ENCODE results near the gene OR9Q1. TPM values are rescaled to one million over a fixed set of nuclear protein-coding genes. Genes with fewer than 3 reads are reported as not detected.

OR9Q1 gene
- total RNA-seq, 1 experiment from 2014 or later, result not detected

DNA sequence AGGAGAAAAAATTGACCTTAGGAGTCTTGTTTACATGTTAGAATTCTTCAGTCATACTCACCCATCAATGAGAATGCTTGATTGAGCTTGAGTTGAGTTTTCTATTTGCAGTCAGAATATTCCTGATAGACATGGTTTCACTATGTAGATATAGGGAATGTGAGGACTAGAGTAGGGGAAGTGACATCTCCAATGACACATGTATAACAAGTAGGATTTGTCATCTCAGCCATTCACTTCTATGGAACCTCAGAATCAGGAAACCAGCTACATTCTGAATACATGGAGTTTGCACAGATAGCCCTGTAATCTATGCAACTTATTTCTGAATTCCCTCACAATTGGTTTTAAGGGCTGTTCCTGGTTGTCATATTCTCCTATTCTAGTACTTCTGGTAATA lies 20.1 kb upstream of the OR9Q1 start:
- Histone ChIP-seq H3K27ac (no peak overlapping the region), H3K36me3 (no peaks in the 10 kb centered on the region), H3K4me1 (replicated peaks) (0 out of 2 replicates have a peak, but pooled peaks cover 7% of the 10 kb centered on the region), H3K4me3 (no peak overlapping the region), H3K27me3 (replicated peaks) (no peaks in the 10 kb centered on the region), H3K9me3 (replicated peaks) (no peaks in the 10 kb centered on the region)
- no peak for DNase-seq (ENCODE audit: low read depth in 1 of 2, low spot score in 2 of 2)

DNA sequence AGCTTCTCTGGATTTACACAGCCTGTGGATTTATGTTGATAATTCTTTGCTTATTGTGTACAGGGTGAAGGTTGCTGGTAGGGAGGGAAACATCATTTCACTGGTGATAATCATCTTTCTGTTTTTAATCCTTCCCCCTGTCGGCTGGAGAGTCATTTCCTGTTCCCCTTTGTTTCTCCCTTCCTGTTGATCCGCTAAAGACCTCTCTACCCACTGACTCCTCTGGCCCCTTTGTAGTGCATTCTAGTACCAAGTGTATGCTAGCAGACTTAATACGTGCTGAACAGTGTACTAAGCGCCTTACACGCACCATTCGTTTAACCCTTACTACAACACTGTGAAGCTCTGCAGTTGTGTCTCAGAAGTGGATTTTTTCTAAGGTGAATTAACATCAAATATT lies 19.0 kb upstream of the OR9Q1 start:
- H3K4me1 ChIP-seq (replicated peaks), result 0 out of 2 replicates have a peak, but pooled peaks cover 7% of the 10 kb centered on the region
- DNase-seq (ENCODE audit: low read depth in 1 of 2, low spot score in 2 of 2), result no peak
- H3K27ac ChIP-seq, result no peak overlapping the region
- no peak overlapping the region for H3K4me3 ChIP-seq
- no peaks in the 10 kb centered on the region for H3K27me3 ChIP-seq (replicated peaks)
- H3K9me3 ChIP-seq (replicated peaks), result no peaks in the 10 kb centered on the region
- no peaks in the 10 kb centered on the region for H3K36me3 ChIP-seq

DNA sequence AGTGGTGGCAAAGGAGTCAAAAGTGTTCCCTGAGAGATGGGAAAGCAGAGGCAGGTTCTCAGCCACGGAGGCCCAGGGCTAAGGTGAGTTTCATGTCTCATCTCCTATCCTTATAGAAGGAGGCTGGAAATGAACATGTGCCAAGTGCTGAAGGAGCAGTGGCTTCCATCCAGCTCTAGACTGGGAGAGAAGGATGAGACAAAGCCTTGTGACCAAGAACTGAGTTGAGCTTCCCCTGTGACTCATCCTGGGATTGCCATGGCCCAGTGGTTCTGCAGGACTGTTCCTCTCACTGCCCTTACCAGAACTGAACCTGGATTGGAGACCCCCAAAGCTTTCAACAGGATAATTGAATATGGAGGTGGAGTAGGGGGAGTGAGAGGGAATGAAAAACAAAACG lies 16.7 kb upstream of the OR9Q1 start:
- Histone ChIP-seq H3K4me1 (replicated peaks) (0 out of 2 replicates have a peak, but pooled peaks cover 7% of the 10 kb centered on the region), H3K4me3 (no peak overlapping the region), H3K27me3 (replicated peaks) (no peaks in the 10 kb centered on the region), H3K27ac (no peak overlapping the region), H3K36me3 (no peaks in the 10 kb centered on the region), H3K9me3 (replicated peaks) (no peaks in the 10 kb centered on the region)
- DNase-seq (ENCODE audit: low read depth in 1 of 2, low spot score in 2 of 2), result no peak

DNA sequence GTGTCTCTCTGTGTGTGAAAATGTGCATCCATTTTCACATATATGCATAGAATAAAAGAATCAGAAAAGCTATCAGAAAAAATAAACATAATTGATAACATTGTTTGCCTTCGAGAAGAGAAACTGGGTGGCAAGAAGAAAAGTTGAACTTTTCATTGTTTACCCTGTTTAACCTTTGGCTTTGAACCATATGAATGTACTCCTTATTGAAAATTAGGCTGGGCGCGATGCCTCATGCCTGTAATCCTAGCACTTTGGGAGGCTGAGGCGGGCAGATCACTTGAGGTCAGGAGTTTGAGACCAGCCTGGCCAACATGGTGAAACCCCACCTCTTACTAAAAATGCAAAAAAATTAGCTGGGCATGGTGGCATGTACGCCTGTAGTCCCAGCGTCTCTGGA lies 11.9 kb upstream of the OR9Q1 start:
- H3K9me3 ChIP-seq (replicated peaks), result no peaks in the 10 kb centered on the region
- no peak overlapping the region for H3K4me3 ChIP-seq
- DNase-seq (ENCODE audit: low read depth in 1 of 2, low spot score in 2 of 2), result no peak
- no peak overlapping the region for H3K27ac ChIP-seq
- no peaks in the 10 kb centered on the region for H3K36me3 ChIP-seq
- no peaks in the 10 kb centered on the region for H3K4me1 ChIP-seq (replicated peaks)
- H3K27me3 ChIP-seq (replicated peaks), result no peaks in the 10 kb centered on the region

DNA sequence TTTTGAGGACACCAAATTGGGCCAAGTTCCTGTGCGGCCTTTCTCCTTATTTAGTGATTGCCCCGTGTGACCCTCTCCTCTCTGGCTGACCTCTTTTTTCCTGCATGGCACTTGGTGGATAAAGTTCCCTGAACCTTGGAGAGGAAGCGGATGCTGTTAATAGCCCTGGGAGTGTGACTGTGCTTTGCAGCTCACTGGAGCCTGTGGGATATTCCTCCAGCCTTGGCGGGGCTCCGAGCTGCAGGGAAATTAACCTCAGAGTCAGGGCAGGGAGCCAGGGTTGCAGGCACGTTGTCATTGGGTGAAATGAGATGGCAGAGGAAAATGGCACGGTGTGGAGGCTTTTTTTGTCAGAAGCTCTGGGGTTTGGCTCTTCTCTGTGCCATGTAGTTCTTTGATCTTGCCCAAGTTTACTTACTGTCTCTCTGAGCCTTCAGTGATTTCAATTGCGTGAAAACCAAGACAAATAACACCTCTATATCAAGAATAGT lies 965 bp downstream of the OR9Q1 start:
- Histone ChIP-seq H3K4me1 (replicated peaks) (peaks cover 13% of the 10 kb centered on the region; the same call in 1 of the 2 replicates), H3K9me3 (replicated peaks) (no peaks in the 10 kb centered on the region), H3K27me3 (replicated peaks) (no peaks in the 10 kb centered on the region), H3K4me3 (no peak overlapping the region), H3K27ac (no peak overlapping the region), H3K36me3 (no peaks in the 10 kb centered on the region)
- DNase-seq (ENCODE audit: low read depth in 1 of 2, low spot score in 2 of 2), result no peak

DNA sequence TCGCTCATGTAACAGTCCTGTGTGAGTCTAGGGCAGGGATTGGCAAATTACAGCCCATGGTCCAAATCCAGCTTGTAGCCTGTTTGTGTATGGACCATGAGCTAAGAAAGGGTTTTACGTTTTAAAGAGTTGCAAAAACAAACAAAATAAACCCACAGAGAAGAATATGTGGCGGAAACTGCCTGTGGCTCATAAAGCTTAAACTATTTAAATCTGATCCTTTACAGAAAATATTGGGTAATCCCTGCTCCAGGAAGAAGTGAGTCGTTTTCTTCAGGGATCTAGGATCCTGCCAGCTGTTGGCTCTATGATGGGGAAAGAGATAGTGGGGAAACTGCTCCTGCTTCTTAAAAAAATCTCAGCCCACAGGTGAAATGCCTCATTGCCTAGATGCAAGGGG lies 3.7 kb downstream of the OR9Q1 start:
- H3K9me3 ChIP-seq (replicated peaks), result no peaks in the 10 kb centered on the region
- DNase-seq (ENCODE audit: low read depth in 1 of 2, low spot score in 2 of 2), result peak in 1 of 2 experiments; percentile 17
- no peaks in the 10 kb centered on the region for H3K36me3 ChIP-seq
- no peak overlapping the region for H3K4me3 ChIP-seq
- no peaks in the 10 kb centered on the region for H3K27me3 ChIP-seq (replicated peaks)
- H3K27ac ChIP-seq, result no peak overlapping the region
- peaks cover 13% of the 10 kb centered on the region; the same call in 1 of the 2 replicates for H3K4me1 ChIP-seq (replicated peaks)

DNA sequence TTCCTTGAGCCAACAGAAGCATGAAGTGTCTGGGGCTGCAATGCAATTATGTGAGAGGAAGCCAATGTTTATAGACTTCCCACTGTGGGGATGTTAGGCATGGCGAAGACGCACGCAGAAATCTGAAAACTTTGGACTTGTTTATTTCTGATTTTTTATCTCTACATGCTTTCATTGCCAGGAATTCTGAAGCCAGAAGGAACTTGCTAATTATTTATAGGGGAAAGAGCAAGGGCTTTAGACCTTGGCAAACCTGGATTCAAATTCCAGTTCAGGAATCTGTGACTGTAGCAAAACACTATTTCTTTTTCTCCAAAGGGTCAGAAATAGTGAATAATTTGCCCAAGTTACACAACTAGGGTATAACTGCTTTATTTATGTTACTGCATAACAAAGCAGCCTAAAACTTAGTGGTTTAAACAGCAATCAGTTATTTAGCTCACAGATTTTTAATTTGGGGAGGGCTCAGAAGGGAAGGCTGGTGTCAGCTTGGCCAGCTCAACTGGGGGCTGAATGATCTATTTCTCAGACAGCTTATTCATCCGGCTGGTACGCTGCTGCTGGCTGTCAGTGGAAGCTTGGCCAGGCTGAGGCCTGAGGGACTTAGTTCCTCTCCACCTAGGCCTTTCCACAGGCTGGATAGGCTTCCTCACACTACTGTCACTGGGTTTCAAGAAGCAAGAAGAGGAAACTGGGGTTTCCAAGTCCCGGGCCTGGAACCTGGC lies 5.2 kb downstream of the OR9Q1 start:
- H3K36me3 ChIP-seq, result no peaks in the 10 kb centered on the region
- peak in 1 of 2 experiments; percentile 25 for DNase-seq (ENCODE audit: low read depth in 1 of 2, low spot score in 2 of 2)

DNA sequence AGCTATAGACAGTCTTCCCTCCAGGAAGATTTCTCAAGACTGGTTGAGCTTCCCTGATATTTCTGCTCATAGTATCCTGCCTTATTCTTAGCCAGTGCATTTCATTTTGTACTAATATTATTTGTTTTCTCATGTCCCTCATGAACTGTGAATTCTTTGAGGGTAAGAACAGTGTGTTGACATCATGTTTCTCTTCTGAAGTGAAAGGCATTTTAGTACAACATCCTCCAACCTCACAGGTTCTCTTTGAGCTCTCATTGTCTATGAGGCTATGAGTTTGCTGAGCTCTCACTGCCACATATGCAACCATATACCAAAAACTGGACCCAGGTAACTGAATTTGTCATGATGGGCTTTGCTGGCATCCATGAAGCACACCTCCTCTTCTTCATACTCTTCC lies 7.0 kb downstream of the OR9Q1 start, which contains the start of gene OR6Q1:
Gene OR6Q1, plus strand, starts transcription at position 301 of the 400 bp plus-strand sequence. Its CDS starts 0 bp downstream, at position 301.
- no peaks in the 10 kb centered on the region for H3K27me3 ChIP-seq (replicated peaks)
- H3K36me3 ChIP-seq, result no peaks in the 10 kb centered on the region
- no peak within 1 kb of the TSS for H3K4me3 ChIP-seq
- DNase-seq (ENCODE audit: low read depth in 1 of 2, low spot score in 2 of 2), result no peak
- H3K27ac ChIP-seq, result no peak within 1 kb of the TSS
- H3K9me3 ChIP-seq (replicated peaks), result no peaks in the 10 kb centered on the region
- H3K4me1 ChIP-seq (replicated peaks), result peaks cover 13% of the 10 kb centered on the region; the same call in 1 of the 2 replicates

More for the DNA sequence above, 5.2 kb downstream of the OR9Q1 start:
- H3K27ac ChIP-seq, result 0 out of 2 replicates have a peak overlapping the region, but pooled peaks have one; percentile 16
- peaks cover 13% of the 10 kb centered on the region; the same call in 1 of the 2 replicates for H3K4me1 ChIP-seq (replicated peaks)
- no peak overlapping the region for H3K4me3 ChIP-seq
- H3K9me3 ChIP-seq (replicated peaks), result no peaks in the 10 kb centered on the region
- no peaks in the 10 kb centered on the region for H3K27me3 ChIP-seq (replicated peaks)

DNA sequence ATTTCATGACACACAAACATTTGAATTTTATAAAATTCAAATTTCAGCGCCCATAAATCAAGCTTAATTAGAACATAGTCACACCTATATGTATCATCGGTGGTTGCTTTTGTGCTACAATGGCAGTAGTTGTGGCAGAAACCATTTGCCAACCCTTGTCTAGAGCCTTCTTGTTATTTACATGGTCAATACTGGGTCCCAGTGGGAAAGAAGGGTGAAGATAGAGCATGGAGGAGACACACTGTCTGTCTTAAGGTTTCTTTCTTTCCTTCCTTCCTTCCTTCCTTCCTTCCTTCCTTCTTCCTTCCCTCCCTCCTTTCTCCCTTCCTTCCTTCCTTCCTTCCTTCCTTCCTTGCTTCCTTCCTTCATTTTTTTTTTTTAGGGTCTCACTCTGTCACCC lies 10.8 kb downstream of the OR9Q1 start:
- Histone ChIP-seq H3K4me1 (replicated peaks) (no peaks in the 10 kb centered on the region), H3K27ac (no peak overlapping the region), H3K4me3 (no peak overlapping the region), H3K9me3 (replicated peaks) (no peaks in the 10 kb centered on the region; the same call in 1 of the 2 replicates), H3K27me3 (replicated peaks) (no peaks in the 10 kb centered on the region), H3K36me3 (no peaks in the 10 kb centered on the region)
- DNase-seq (ENCODE audit: low read depth in 1 of 2, low spot score in 2 of 2), result no peak

DNA sequence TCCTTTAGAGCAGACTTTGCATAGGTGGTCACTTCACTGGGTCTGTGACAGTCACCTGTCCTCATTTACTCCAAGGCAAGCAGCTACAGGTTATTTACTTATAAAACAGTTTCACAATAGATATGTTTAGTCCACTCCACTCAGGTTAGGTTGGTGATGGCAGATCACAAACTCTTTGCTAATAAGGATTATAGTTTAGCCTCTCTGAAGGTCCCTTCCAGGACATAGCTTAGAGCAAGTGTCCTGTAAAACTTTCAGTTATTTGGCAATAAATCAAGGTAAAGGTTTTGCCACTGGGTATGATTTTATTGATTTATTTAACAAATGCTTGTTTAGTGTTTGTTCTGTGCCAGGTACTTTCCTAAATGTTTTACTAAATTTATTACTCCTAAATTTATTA lies 15.9 kb downstream of the OR9Q1 start:
- no peaks in the 10 kb centered on the region for H3K36me3 ChIP-seq
- no peaks in the 10 kb centered on the region for H3K4me1 ChIP-seq (replicated peaks)
- H3K27me3 ChIP-seq (replicated peaks), result no peaks in the 10 kb centered on the region
- no peaks in the 10 kb centered on the region; the same call in 1 of the 2 replicates for H3K9me3 ChIP-seq (replicated peaks)
- no peak overlapping the region for H3K4me3 ChIP-seq
- no peak for DNase-seq (ENCODE audit: low read depth in 1 of 2, low spot score in 2 of 2)
- no peak overlapping the region for H3K27ac ChIP-seq

DNA sequence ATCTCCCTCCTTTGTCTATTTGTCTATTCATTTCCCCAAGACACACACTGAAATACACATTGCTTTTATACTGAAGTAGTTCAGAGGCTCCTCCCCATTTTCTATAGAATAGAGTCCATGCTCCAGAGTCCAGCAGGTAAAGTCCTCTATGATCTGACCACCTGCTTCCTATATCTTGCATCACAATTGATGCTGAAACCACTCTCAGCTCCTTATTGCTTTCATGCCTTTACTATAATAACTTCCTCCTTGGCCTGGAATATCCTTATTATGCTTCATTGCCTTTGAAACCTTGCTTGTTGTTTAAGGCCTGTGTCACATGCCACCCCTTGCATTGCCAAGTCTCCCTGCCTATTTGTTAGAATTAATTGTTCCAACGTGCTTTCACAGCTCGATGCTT lies 19.7 kb downstream of the OR9Q1 start:
- Histone ChIP-seq H3K36me3 (no peaks in the 10 kb centered on the region), H3K27ac (no peak overlapping the region), H3K27me3 (replicated peaks) (no peaks in the 10 kb centered on the region)

DNA sequence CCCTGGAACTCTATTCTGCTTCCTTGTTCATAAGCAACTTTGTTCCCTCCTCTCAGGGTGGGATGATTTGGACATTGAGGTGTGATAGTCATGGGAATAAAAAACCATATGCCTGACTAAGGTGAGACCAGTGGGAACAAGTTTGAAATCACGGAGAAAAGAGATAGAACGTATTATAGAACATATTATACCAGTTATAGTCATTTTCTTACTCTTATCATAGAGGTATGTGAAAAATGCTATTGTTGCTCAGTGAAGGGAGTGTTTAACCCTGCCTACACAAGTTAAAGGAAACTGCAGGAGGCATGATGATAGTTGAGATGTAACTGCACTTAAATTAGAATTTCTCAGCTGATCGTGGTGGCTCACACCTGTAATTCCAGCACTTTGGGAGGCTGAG lies 22.6 kb downstream of the OR9Q1 start:
- DNase-seq (ENCODE audit: low read depth in 1 of 2, low spot score in 2 of 2), result no peak
- no peaks in the 10 kb centered on the region for H3K36me3 ChIP-seq
- H3K27me3 ChIP-seq (replicated peaks), result no peaks in the 10 kb centered on the region

More for the DNA sequence above, 19.7 kb downstream of the OR9Q1 start:
- Histone ChIP-seq H3K4me1 (replicated peaks) (no peaks in the 10 kb centered on the region), H3K9me3 (replicated peaks) (no peaks in the 10 kb centered on the region; the same call in 1 of the 2 replicates), H3K4me3 (no peak overlapping the region)
- DNase-seq (ENCODE audit: low read depth in 1 of 2, low spot score in 2 of 2), result no peak

DNA sequence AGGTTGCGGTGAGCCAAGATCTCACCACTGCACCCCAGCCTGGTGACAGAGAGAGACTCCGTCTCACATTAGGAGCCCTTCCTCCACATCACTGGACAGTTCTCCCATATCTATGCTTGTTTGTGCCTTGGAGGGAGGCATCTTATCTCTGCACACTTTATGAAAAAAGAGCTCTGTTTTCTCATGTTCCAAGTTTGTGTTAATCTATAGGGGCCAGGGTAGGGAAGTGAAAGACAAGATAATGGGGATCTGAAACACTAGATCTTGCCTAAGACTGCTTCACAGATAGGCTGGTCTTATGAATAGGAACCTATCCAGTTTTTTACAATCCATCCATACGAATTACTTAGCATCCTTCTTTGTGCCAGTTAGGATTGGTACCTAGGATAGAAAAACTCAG lies 24.1 kb downstream of the OR9Q1 start:
- Histone ChIP-seq H3K9me3 (replicated peaks) (no peaks in the 10 kb centered on the region; the same call in 1 of the 2 replicates), H3K4me3 (no peak overlapping the region), H3K36me3 (no peaks in the 10 kb centered on the region), H3K4me1 (replicated peaks) (no peaks in the 10 kb centered on the region), H3K27ac (no peak overlapping the region), H3K27me3 (replicated peaks) (no peaks in the 10 kb centered on the region)
- DNase-seq (ENCODE audit: low read depth in 1 of 2, low spot score in 2 of 2), result no peak

More for the DNA sequence above, 22.6 kb downstream of the OR9Q1 start:
- Histone ChIP-seq H3K9me3 (replicated peaks) (no peaks in the 10 kb centered on the region; the same call in 1 of the 2 replicates), H3K4me1 (replicated peaks) (no peaks in the 10 kb centered on the region), H3K27ac (no peak overlapping the region), H3K4me3 (no peak overlapping the region)

DNA sequence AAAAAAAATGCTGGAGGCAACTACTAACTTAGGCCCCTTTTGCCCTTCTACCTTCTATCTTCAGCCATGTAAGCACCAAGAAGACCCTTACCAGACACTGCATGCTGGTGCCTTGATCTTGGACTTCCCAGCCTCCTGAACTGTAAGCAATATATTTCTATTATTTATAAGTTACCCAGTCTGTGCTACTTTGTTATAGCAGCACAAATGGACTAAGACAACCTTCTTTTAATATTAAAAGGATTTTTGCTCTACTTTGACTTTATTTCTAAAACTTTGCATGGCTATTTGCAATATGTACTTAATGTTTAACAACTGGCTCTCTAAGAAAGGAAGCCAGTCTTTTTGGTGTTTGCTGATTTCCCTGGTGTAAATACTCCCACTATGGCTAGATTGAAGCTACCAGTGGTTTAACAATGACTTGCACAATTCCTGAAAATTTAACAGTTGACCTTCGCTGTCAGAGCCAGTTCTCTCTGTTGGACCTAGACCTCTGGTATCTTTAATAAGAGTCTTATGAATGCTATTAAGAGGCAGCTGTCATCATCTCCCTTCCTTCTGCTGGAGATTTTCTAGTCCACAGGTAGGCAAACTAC lies 32.2 kb downstream of the OR9Q1 start:
- Histone ChIP-seq H3K27me3 (replicated peaks) (no peaks in the 10 kb centered on the region), H3K9me3 (replicated peaks) (no peaks in the 10 kb centered on the region), H3K27ac (no peak overlapping the region)

More for the DNA sequence above, 32.2 kb downstream of the OR9Q1 start:
- Histone ChIP-seq H3K4me1 (replicated peaks) (peaks cover 24% of the 10 kb centered on the region), H3K4me3 (no peak overlapping the region), H3K36me3 (no peaks in the 10 kb centered on the region)
- no peak for DNase-seq (ENCODE audit: low read depth in 1 of 2, low spot score in 2 of 2)

All from SJSA1 (cell line).